H1 (cell line): Measurements from ENCODE around the gene THAP4. TPM values are rescaled to one million over a fixed set of nuclear protein-coding genes. Genes with fewer than 3 reads are reported as not detected.

ENCODE experiments used
- ATF2 ChIP-seq: IDR thresholded peaks from 2 replicates; pipeline ENCODE4 v1.6.1; 2012; ENCODE audit warnings: low read length, inconsistent platforms
- ATF3 ChIP-seq: IDR thresholded peaks from 2 replicates; pipeline ENCODE4 v1.6.1; 2011; ENCODE audit warnings: low read depth, mild to moderate bottlenecking, low read length; ENCODE audit not compliant: insufficient read depth
- CBX8 ChIP-seq: fragments of 300-800, 300-1000 bp; sonication (generic); IDR thresholded peaks from 2 replicates; pipeline ENCODE4 v1.7.1; 2016; ENCODE audit warnings: low read depth, low read length, borderline replicate concordance
- CREB1 ChIP-seq: IDR thresholded peaks from 2 replicates; pipeline ENCODE4 v1.6.1; 2012; ENCODE audit warnings: inconsistent platforms
- CTBP2 ChIP-seq: IDR thresholded peaks from 2 replicates; pipeline ENCODE4 v1.7.0; 2011; ENCODE audit warnings: borderline replicate concordance, mild to moderate bottlenecking, moderate library complexity, mixed read lengths, low read length; ENCODE audit not compliant: insufficient read depth, insufficient read length
- EGR1 ChIP-seq: IDR thresholded peaks from 2 replicates; pipeline ENCODE4 v1.6.1; 2011; ENCODE audit warnings: low read depth, low read length, borderline replicate concordance
- FOSL1 ChIP-seq: IDR thresholded peaks from 2 replicates; pipeline ENCODE4 v1.6.1; 2011; ENCODE audit warnings: mild to moderate bottlenecking, low read depth, low read length, moderate library complexity; ENCODE audit not compliant: insufficient read depth
- GTF2F1 ChIP-seq: IDR thresholded peaks from 2 replicates; pipeline ENCODE4 v1.6.1; 2012; ENCODE audit warnings: low read depth, low read length, improper control_type of control experiment, borderline replicate concordance
- HDAC2 ChIP-seq, 2 experiments: fragments of 300-600 bp in 1 of 2; sonication (generic) in 1 of 2; IDR thresholded peaks; 2 replicates each; pipeline ENCODE4 v1.6.1; 2011 to 2012; ENCODE audit warnings: low read depth in 2 of 2, low read length in 2 of 2, mild to moderate bottlenecking in 2 of 2, moderate library complexity in 2 of 2, borderline replicate concordance in 1 of 2, inconsistent platforms in 1 of 2
- HDAC6 ChIP-seq: IDR thresholded peaks from one replicate; pipeline ENCODE4 v1.7.1; 2012; ENCODE audit warnings: low read depth, mild to moderate bottlenecking, inconsistent platforms, low read length, moderate library complexity
- NANOG ChIP-seq: IDR thresholded peaks from 2 replicates; pipeline ENCODE4 v1.6.1; 2011; ENCODE audit warnings: low read length, low read depth, mild to moderate bottlenecking, inconsistent platforms; ENCODE audit not compliant: insufficient read depth, poor library complexity, severe bottlenecking
- NRF1 ChIP-seq: IDR thresholded peaks from 2 replicates; pipeline ENCODE4 v1.6.1; 2011; ENCODE audit warnings: mild to moderate bottlenecking, low read depth, low read length, improper control_type of control experiment
- PHF8 ChIP-seq: fragments of 200-600 bp; sonication (generic); conservative IDR thresholded peaks from 2 replicates; pipeline ENCODE4 v1.7.1; 2012; ENCODE audit warnings: low read depth, mild to moderate bottlenecking, inconsistent platforms, low read length, moderate library complexity
- POLR2A ChIP-seq, 2 experiments: IDR thresholded peaks; 1 replicate in 1 of 2; 2 replicates in 1 of 2; pipeline ENCODE4 v1.6.1; 2011; ENCODE audit warnings: low read depth in 2 of 2, low read length in 2 of 2, mild to moderate bottlenecking in 2 of 2; ENCODE audit errors: control extremely low read depth in 1 of 2
- SAP30 ChIP-seq: fragments of 300-600 bp; sonication (generic); IDR thresholded peaks from 2 replicates; pipeline ENCODE4 v1.7.1; 2012; ENCODE audit warnings: low read length, moderate library complexity, mild to moderate bottlenecking, inconsistent platforms; ENCODE audit not compliant: insufficient read depth, insufficient replicate concordance
- SIRT6 ChIP-seq: IDR thresholded peaks from one replicate; pipeline ENCODE4 v1.7.1; 2012; ENCODE audit warnings: low read length, inconsistent platforms
- SRF ChIP-seq: IDR thresholded peaks from 2 replicates; pipeline ENCODE4 v1.6.1; 2011; ENCODE audit warnings: mild to moderate bottlenecking, low read depth, low read length, moderate library complexity
- USF2 ChIP-seq: IDR thresholded peaks from 2 replicates; pipeline ENCODE4 v1.6.1; 2011; ENCODE audit warnings: low read length, improper control_type of control experiment
- polyA plus RNA-seq, 7 experiments: library from polyadenylated mRNA; depleted of rRNA in 3 of 7; stranded (reverse) in 5 of 7; unstranded in 2 of 7; fragments of >200 nt in 5 of 7; fragments of 200-250 nt in 2 of 7; gene quantifications; 1 replicate in 5 of 7; 2 replicates in 1 of 7; 4 replicates in 1 of 7; pipeline versions ENCODE4 v1.2.1 to v1.2.3, GENCODE V29; 2011 to 2013; ENCODE audit warnings: missing spikeins in 2 of 7, mixed read lengths in 2 of 7
- total RNA-seq: library from RNA; stranded (reverse); fragmentation: NEBNext Ultra II Directional; extraction: Animal tissue kit (Norgen Biotek cat#: 25700); gene quantifications from 2 replicates; pipeline ENCODE4 v1.2.1, GENCODE V29; 2021

Gene THAP4
- total and polyA plus RNA-seq, 2 of the 8 experiments (the other 6 are each of a cell fraction or from before 2014, with no cell fraction given) = 78.9 to 83.6 TPM

GRCh38 chr2:241636182-241637017, 558 bp downstream of the THAP4 start (continued):
- no peak for TF ChIP-seq USF2
- TF ChIP-seq ATF2 = no peak
- TF ChIP-seq CTBP2 = no peak
- no peak for TF ChIP-seq GTF2F1
- TF ChIP-seq NANOG = no peak
- TF ChIP-seq HDAC6 = no peak
- no peak for TF ChIP-seq CREB1
- TF ChIP-seq POLR2A (IDR thresholded peaks at IDR 0.05; ENCODE audit: control extremely low read depth in 1 of 2, low read depth in 2 of 2, low read length in 2 of 2) = peak in 1 of 2 experiments; percentile 32; a peak in 1 of 3 replicates
- no peak for TF ChIP-seq SRF
- TF ChIP-seq EGR1 = no peak
- TF ChIP-seq HDAC2 (IDR thresholded peaks at IDR 0.05; ENCODE audit: borderline replicate concordance in 1 of 2, low read depth in 2 of 2, low read length in 2 of 2) = 0 out of 4 replicates have a peak, but pooled peaks of 1 of the 2 experiments have one; percentile 19
- TF ChIP-seq FOSL1 = 0 out of 2 replicates have a peak, but pooled peaks have one; percentile 15
- TF ChIP-seq CBX8 = no peak
- TF ChIP-seq ATF3 = no peak
- TF ChIP-seq PHF8 = peak; percentile 25; the same call in 1 of the 2 replicates
- TF ChIP-seq SIRT6 = no peak
- TF ChIP-seq SAP30 = no peak
- TF ChIP-seq NRF1 = no peak
